Measurements from ENCODE around the gene NME3. TPM values are rescaled to one million over a fixed set of nuclear protein-coding genes. Genes with fewer than 3 reads are reported as not detected.
A peak's percentile ranks its signal among the peaks of the same experiment; 100 is the strongest.

NME3 gene
- total and polyA plus RNA-seq, 9 donors: 68.6 to 129 (median 87.4) TPM; not detected in 1

DNA sequence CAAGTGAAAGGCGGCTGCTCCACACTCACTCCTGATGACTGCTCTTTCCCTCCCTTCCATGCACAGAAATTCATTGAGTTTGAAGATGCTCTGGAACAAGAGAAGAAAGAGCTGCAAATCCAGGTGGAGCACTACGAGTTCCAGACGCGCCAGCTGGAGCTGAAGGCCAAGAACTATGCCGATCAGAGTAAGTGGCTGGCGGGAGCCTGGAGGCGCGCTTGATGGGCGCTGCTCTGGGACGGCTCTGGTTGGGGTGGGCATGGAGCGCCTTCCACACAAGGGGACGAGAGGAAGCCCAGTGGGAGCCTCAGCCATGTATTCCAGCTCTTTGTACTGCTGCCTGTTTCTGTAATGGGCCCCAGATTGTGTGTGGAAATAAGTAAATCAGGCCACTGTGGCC lies 46.9 kb downstream of the NME3 start:
- Histone ChIP-seq H3K27me3 (no peaks in the 10 kb centered on the region), H3K4me1 (ENCODE audit: insufficient read depth) (peaks cover 2% of the 10 kb centered on the region), H3K4me3 (no peak overlapping the region), H3K9me3 (no peaks in the 10 kb centered on the region), H3K36me3 (no peaks in the 10 kb centered on the region), H3K27ac (no peak overlapping the region)
- DNase-seq: no peak
- WGBS, 3 donors: 88 to 92% (median 91%) methylated on average over 12 of the region's 12 CpGs
- intact Hi-C loops (cut with DNase I): no loop called here
- TF ChIP-seq EP300 (IDR thresholded peaks at IDR 0.05): no peak
- TF ChIP-seq CTCF (IDR thresholded peaks at IDR 0.05): no peak
- no peak for TF ChIP-seq POLR2A (IDR thresholded peaks at IDR 0.05)

DNA sequence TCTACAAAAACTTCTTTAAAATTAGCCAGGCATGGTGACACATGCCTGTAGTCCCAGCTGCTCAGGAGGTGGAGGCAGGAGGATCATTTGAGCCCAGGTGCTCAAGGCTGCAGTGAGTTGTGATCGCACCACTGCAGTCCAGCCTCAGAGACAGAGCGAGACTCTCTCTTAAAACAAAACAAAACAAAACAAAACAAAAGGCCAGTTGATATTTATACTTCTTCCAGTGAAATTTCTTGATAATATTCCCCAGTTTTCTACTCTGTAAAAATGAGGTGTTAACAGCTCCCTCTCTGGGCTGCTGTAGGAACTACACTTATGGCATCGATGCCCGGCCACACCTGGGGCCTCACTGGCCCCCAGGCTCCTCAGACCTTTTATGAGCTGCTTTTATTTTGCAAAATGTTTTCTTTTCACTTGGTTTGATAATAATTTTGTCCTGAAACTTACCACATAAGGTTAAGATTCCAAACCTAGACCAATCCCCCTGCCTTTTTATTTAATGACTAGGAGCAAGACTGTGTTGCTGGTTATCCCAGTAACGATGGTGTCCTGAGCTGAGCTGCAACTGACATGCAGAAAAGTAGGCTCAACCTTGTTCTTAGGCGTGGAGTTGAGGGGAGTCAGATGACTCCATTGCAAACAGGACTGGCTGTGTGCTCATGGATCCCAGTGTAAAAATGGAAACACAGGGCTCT lies 47.7 kb downstream of the NME3 start:
- no peaks in the 10 kb centered on the region for H3K9me3 ChIP-seq
- H3K27ac ChIP-seq: no peak overlapping the region
- no peaks in the 10 kb centered on the region for H3K36me3 ChIP-seq
- peaks cover 2% of the 10 kb centered on the region for H3K4me1 ChIP-seq (ENCODE audit: insufficient read depth)
- 28 to 43% (median 29%) methylated on average over 6 of the region's 6 CpGs for WGBS, 3 donors
- H3K27me3 ChIP-seq: no peaks in the 10 kb centered on the region
- TF ChIP-seq POLR2A (IDR thresholded peaks at IDR 0.05) (no peak), EP300 (IDR thresholded peaks at IDR 0.05) (no peak), CTCF (IDR thresholded peaks at IDR 0.05) (peak in 1 of 3 donors; percentile 31)
- no peak overlapping the region for H3K4me3 ChIP-seq
- DNase-seq: no peak
- intact Hi-C loops (cut with DNase I): no loop called here

DNA sequence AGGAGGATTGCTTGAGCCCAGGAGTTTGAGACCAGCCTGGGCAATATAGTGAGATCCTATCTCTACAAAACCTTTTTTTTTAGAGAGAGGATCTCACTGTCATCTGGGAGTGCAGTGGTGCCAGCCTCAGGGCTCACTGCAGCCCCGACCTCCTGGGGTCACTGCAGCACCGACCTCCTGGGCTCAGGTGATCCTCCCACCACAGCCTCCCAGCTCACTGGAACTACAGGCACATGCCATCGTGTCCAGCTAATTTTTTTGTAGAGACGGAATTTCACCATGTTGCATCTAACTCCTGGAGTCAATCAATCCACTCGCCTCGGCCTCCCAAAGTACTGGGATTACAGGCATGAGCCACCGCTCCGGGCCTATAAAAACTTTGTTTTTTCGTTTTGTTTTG lies 50.0 kb downstream of the NME3 start:
- intact Hi-C loops (cut with DNase I): no loop called here
- peaks cover 2% of the 10 kb centered on the region for H3K4me1 ChIP-seq (ENCODE audit: insufficient read depth)
- DNase-seq: no peak
- H3K9me3 ChIP-seq: no peaks in the 10 kb centered on the region
- H3K27ac ChIP-seq: no peak overlapping the region
- no peak for TF ChIP-seq EP300 (IDR thresholded peaks at IDR 0.05)
- no peak for TF ChIP-seq POLR2A (IDR thresholded peaks at IDR 0.05)
- no peak for TF ChIP-seq CTCF (IDR thresholded peaks at IDR 0.05)
- no peaks in the 10 kb centered on the region for H3K36me3 ChIP-seq
- H3K4me3 ChIP-seq: no peak overlapping the region
- no peaks in the 10 kb centered on the region for H3K27me3 ChIP-seq
- WGBS, 3 donors: 90 to 91% (median 90%) methylated on average over 9 of the region's 9 CpGs

Small RNA genes within 50 kb of the gene (microRNA-seq; reads per million reads assigned to microRNA genes)
- 0 to 0.47 (median 0) reads per million in 3 donors for gene MIR3177

Small RNA genes within 50 kb of the gene (small RNA-seq; reads per million reads assigned to genes)
- gene MIR3177: not detected

Other genes with a start within 250 kb of the NME3 start
- 10 to 100 TPM in 6 of 7 donors, 1 to 10 TPM in 1; 9.2 to 23.7 (median 13.8) TPM for gene TMEM204, start 237.9 kb downstream of the NME3 start, total RNA-seq
- 10 to 100 TPM in 1 of 2 donors, 1 to 10 TPM in 1; 6.5 to 35.5 TPM for gene TMEM204, start 237.9 kb downstream of the NME3 start, polyA plus RNA-seq
- gene IFT140, start 159.5 kb downstream of the NME3 start, total RNA-seq: 10 to 100 TPM; 20.7 to 43.1 (median 30.5) TPM
- 10 to 100 TPM in 1 of 2 donors, 1 to 10 TPM in 1; 8.8 to 20.3 TPM for gene IFT140, start 159.5 kb downstream of the NME3 start, polyA plus RNA-seq
- 10 to 100 TPM in 5 of 7 donors, 1 to 10 TPM in 2; 7.4 to 21.0 (median 20.2) TPM for gene CRAMP1, start 159.2 kb downstream of the NME3 start, total RNA-seq
- 10 to 100 TPM in 1 of 2 donors, 1 to 10 TPM in 1; 6.9 to 11.2 TPM for gene CRAMP1, start 159.2 kb downstream of the NME3 start, polyA plus RNA-seq
- gene JPT2, start 93.3 kb downstream of the NME3 start, total RNA-seq: 10 to 100 TPM; 14.4 to 51.8 (median 44.1) TPM
- 10 to 100 TPM; 22.3 to 44.9 TPM for gene JPT2, start 93.3 kb downstream of the NME3 start, polyA plus RNA-seq
- 100 to 1,000 TPM in 1 of 7 donors, 10 to 100 TPM in 6; 50.3 to 117 (median 75.5) TPM for gene MAPK8IP3, start 65.3 kb downstream of the NME3 start, total RNA-seq
- gene MAPK8IP3, start 65.3 kb downstream of the NME3 start, polyA plus RNA-seq: 10 to 100 TPM in 1 of 2 donors, 1 to 10 TPM in 1; 7.0 to 60.8 TPM
- gene EME2, start 1.3 kb upstream of the NME3 start, total RNA-seq: 10 to 100 TPM in 6 of 7 donors, 1 to 10 TPM in 1; 6.2 to 19.2 (median 16.1) TPM
- 1 to 10 TPM in 1 of 2 donors, under 1 TPM in 1; 0.83 to 4.6 TPM for gene EME2, start 1.3 kb upstream of the NME3 start, polyA plus RNA-seq
- 10 to 100 TPM; 47.5 to 79.4 (median 53.6) TPM for gene MRPS34, start 1.6 kb upstream of the NME3 start, total RNA-seq
- gene MRPS34, start 1.6 kb upstream of the NME3 start, polyA plus RNA-seq: 10 to 100 TPM; 31.8 to 61.4 TPM
- 10 to 100 TPM; 34.9 to 98.5 (median 57.6) TPM for gene SPSB3, start 11.0 kb upstream of the NME3 start, total RNA-seq
- gene SPSB3, start 11.0 kb upstream of the NME3 start, polyA plus RNA-seq: 100 to 1,000 TPM in 1 of 2 donors, 1 to 10 TPM in 1; 2.4 to 138 TPM
- gene NUBP2, start 11.4 kb upstream of the NME3 start, total RNA-seq: 10 to 100 TPM; 42.8 to 72.0 (median 52.3) TPM
- 10 to 100 TPM in 1 of 2 donors, under 1 TPM in 1; 0.50 to 76.5 TPM for gene NUBP2, start 11.4 kb upstream of the NME3 start, polyA plus RNA-seq
- gene IGFALS, start 22.2 kb upstream of the NME3 start, total RNA-seq: 1 to 10 TPM in 2 of 7 donors, under 1 TPM in 5; 0.20 to 1.8 (median 0.47) TPM
- gene IGFALS, start 22.2 kb upstream of the NME3 start, polyA plus RNA-seq: under 1 TPM in 1 of 2 donors, not detected in 1; 0.63 TPM
- gene HAGH, start 55.3 kb upstream of the NME3 start, total RNA-seq: 10 to 100 TPM; 22.8 to 70.2 (median 37.0) TPM
- gene HAGH, start 55.3 kb upstream of the NME3 start, polyA plus RNA-seq: 10 to 100 TPM in 1 of 2 donors, 1 to 10 TPM in 1; 7.7 to 38.2 TPM
- gene FAHD1, start 55.7 kb upstream of the NME3 start, total RNA-seq: 10 to 100 TPM; 11.0 to 22.1 (median 16.8) TPM
- gene FAHD1, start 55.7 kb upstream of the NME3 start, polyA plus RNA-seq: 10 to 100 TPM; 11.0 to 14.0 TPM
- under 1 TPM in 2 of 7 donors, not detected in 5; 0.23 to 0.24 TPM for gene MEIOB, start 100.6 kb upstream of the NME3 start, total RNA-seq
- under 1 TPM; 0.24 to 0.27 TPM for gene MEIOB, start 100.6 kb upstream of the NME3 start, polyA plus RNA-seq
- gene HS3ST6, start 146.9 kb upstream of the NME3 start, total RNA-seq: 1 to 10 TPM in 1 of 7 donors, under 1 TPM in 1, not detected in 5; 0.69 to 1.8 TPM
- not detected for gene HS3ST6, start 146.9 kb upstream of the NME3 start, polyA plus RNA-seq
- gene MSRB1, start 171.7 kb upstream of the NME3 start, total RNA-seq: 10 to 100 TPM; 12.2 to 27.5 (median 21.9) TPM
- 10 to 100 TPM in 1 of 2 donors, 1 to 10 TPM in 1; 6.7 to 31.1 TPM for gene MSRB1, start 171.7 kb upstream of the NME3 start, polyA plus RNA-seq
- gene RPL3L, start 183.1 kb upstream of the NME3 start, total RNA-seq: not detected
- gene RPL3L, start 183.1 kb upstream of the NME3 start, polyA plus RNA-seq: not detected
- gene NDUFB10, start 188.0 kb upstream of the NME3 start, total RNA-seq: 100 to 1,000 TPM in 3 of 7 donors, 10 to 100 TPM in 4; 81.5 to 133 (median 95.4) TPM
- gene NDUFB10, start 188.0 kb upstream of the NME3 start, polyA plus RNA-seq: 100 to 1,000 TPM; 152 to 176 TPM
- gene RPS2, start 193.3 kb upstream of the NME3 start, total RNA-seq: 1,000 to 10,000 TPM; 2,694 to 4,021 (median 3,788) TPM
- gene RPS2, start 193.3 kb upstream of the NME3 start, polyA plus RNA-seq: 1,000 to 10,000 TPM; 1,606 to 4,743 TPM
- gene RNF151, start 195.3 kb upstream of the NME3 start, total RNA-seq: under 1 TPM in 1 of 7 donors, not detected in 6; 0.32 TPM
- gene RNF151, start 195.3 kb upstream of the NME3 start, polyA plus RNA-seq: not detected
- gene TBL3, start 200.5 kb upstream of the NME3 start, total RNA-seq: 10 to 100 TPM; 28.9 to 48.0 (median 31.0) TPM
- 10 to 100 TPM in 1 of 2 donors, 1 to 10 TPM in 1; 2.1 to 40.6 TPM for gene TBL3, start 200.5 kb upstream of the NME3 start, polyA plus RNA-seq
- 1 to 10 TPM in 1 of 7 donors, under 1 TPM in 3, not detected in 3; 0.36 to 1.3 (median 0.66) TPM for gene NOXO1, start 209.9 kb upstream of the NME3 start, total RNA-seq
- under 1 TPM in 1 of 2 donors, not detected in 1; 0.48 TPM for gene NOXO1, start 209.9 kb upstream of the NME3 start, polyA plus RNA-seq
- gene GFER, start 212.7 kb upstream of the NME3 start, total RNA-seq: 10 to 100 TPM; 10.6 to 18.5 (median 14.0) TPM
- gene GFER, start 212.7 kb upstream of the NME3 start, polyA plus RNA-seq: 10 to 100 TPM in 1 of 2 donors, 1 to 10 TPM in 1; 6.1 to 16.8 TPM
- gene SYNGR3, start 218.4 kb upstream of the NME3 start, total RNA-seq: 1 to 10 TPM in 4 of 7 donors, under 1 TPM in 3; 0.50 to 4.0 (median 1.1) TPM
- gene SYNGR3, start 218.4 kb upstream of the NME3 start, polyA plus RNA-seq: under 1 TPM; 0.42 to 0.75 TPM
- gene ZNF598, start 238.3 kb upstream of the NME3 start, total RNA-seq: 10 to 100 TPM; 25.8 to 44.5 (median 30.3) TPM
- gene ZNF598, start 238.3 kb upstream of the NME3 start, polyA plus RNA-seq: 10 to 100 TPM in 1 of 2 donors, under 1 TPM in 1; 0.95 to 26.7 TPM
- gene NPW, start 248.2 kb upstream of the NME3 start, total RNA-seq: 1 to 10 TPM in 1 of 7 donors, under 1 TPM in 2, not detected in 4; 0.46 to 1.1 (median 0.78) TPM
- under 1 TPM in 1 of 2 donors, not detected in 1; 0.17 TPM for gene NPW, start 248.2 kb upstream of the NME3 start, polyA plus RNA-seq

Data from ovary (tissue), 9 donors.